GM18951 (cell line): ENCODE data around the gene HIF1AN.

Source experiments
- POLR2A ChIP-seq: IDR thresholded peaks from 4 replicates; pipeline ENCODE4 v1.6.1; 2011; ENCODE audit warnings: mild to moderate bottlenecking; ENCODE audit not compliant: insufficient read length, insufficient read depth; ENCODE audit errors: extremely low read depth
- in situ Hi-C: fragments of 300-500 bp; cut with MboI; formaldehyde crosslinking; loops from one replicate; pipeline ENCODE4 v1.12.0; 2022; ENCODE audit warnings: low sequenced_read_pairs, mixed read lengths, inconsistent platforms; ENCODE audit not compliant: unreplicated experiment

The HIF1AN gene

GRCh38 chr10:100529475-100530298 lies 6.1 kb upstream of the HIF1AN start, which contains the start of gene NDUFB8:
Gene NDUFB8 (minus strand): TSS chr10:100529871. CDS start chr10:100529851, 20 bp downstream.
- in situ Hi-C loops: no loop called here
- TF ChIP-seq POLR2A: peak; percentile 80

GRCh38 chr10:100531761-100532160 lies 4.0 kb upstream of the HIF1AN start:
- no peak for TF ChIP-seq POLR2A
- in situ Hi-C loops: no loop called here

- in situ Hi-C loops: no loop called here
- TF ChIP-seq POLR2A: no peak
Measured at GRCh38 chr10:100534726-100535125, 1.0 kb upstream of the HIF1AN start.

- in situ Hi-C loops: no loop called here
- TF ChIP-seq POLR2A: no peak
Measured at GRCh38 chr10:100535338-100535714, 417 bp upstream of the HIF1AN start.

DNA sequence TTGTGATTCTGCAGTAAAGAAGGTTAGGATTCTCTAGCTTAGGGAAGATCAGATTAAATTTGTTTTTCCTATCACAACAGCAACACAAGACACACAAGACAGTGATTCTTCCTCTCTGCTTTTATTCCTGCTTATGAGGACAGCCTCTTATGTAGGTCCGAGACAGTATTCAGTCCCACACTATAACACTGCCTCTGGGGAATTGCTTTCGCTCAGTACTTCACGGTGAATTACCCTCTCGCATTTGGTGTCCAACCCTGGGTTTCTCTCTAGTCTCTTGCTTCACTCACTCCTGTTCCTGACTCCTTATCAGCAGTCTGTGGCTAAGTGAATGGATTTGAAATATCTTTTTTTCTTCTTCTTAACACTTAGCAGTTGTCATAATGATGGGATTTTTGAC lies 1.7 kb downstream of the HIF1AN start:
- TF ChIP-seq POLR2A: no peak
- in situ Hi-C loops: no loop called here

DNA sequence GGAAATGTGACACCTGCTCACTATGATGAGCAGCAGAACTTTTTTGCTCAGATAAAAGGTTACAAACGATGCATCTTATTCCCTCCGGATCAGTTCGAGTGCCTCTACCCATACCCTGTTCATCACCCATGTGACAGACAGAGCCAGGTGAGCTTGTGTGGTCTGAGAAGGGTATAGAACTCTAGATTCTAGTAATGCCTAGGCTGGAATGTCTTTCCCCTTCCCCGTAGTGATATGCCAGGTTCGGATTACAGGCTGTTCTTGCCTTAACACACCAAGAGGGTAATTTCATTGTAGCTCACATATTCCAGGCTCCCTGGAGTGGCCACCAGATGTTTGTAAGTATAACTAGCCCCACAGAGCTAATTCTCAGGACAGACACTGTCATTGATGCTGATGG lies 9.2 kb downstream of the HIF1AN start:
- in situ Hi-C loops: no loop called here
- no peak for TF ChIP-seq POLR2A

GRCh38 chr10:100551196-100551595 lies 15.5 kb downstream of the HIF1AN start:
- no peak for TF ChIP-seq POLR2A
- in situ Hi-C loops: no loop called here

DNA sequence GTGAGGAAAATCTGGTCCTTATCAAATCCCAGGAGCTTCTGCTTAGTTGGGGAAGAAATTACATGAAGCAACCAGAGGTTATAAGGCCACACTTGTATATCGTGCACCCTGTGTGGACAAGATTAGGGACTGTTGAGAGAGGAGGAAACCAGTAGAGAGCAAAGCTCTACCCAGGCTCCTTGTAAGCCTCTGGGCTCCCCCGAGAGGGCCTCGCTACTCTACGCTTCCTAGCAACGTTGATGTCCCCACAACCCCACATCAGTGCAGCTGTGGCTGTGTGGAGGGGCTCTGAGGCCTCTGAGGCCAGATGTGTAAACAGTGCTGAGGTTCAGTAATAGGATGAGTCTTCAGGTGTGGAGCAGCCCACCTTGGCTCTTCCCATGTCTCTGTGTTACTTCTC lies 16.0 kb downstream of the HIF1AN start:
- in situ Hi-C loops: no loop called here
- TF ChIP-seq POLR2A: no peak

GRCh38 chr10:100553929-100554328 lies 18.2 kb downstream of the HIF1AN start:
- TF ChIP-seq POLR2A: no peak
- in situ Hi-C loops: no loop called here

- TF ChIP-seq POLR2A: no peak
- in situ Hi-C loops: no loop called here
Measured at GRCh38 chr10:100554902-100555301, 19.2 kb downstream of the HIF1AN start.

DNA sequence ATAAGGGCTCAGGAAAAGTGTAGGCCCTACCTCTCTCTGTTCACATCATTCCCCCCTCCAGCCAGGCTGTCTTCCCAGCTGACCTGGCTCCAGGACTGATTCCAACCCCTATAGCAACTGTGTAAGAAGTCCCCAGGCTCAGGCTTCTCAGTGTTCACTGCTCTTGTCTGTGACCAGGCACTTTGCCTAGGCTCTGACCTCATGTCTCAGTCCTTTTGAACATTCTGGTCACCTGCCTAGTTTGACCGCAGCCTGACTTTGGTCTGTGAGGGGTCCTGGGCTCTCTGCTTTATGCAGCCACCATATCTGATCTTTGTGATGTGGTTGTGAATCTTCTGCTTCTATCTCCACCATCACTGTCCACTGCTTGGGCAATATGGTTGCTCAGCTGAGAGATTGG lies 24.5 kb downstream of the HIF1AN start:
- in situ Hi-C loops: no loop called here
- no peak for TF ChIP-seq POLR2A

DNA sequence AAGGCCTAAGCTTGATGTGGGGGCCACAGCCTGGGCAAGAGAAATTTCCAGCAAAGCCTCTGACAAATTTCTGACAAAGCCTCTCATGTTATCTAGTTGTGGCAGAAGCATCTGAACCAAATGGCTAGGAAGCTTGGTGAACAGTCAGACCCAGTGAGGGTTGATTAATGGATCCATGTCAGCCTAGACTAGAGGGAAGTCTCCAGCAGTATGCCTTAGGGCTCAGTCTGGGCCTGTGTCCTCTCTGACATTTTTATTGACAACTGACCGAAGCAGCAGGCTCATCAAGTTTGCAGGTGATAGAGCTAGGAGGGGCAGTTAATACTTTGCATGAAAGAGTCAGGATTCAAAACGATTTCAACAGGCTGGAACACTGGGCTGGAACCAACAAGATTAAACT lies 25.3 kb downstream of the HIF1AN start:
- in situ Hi-C loops: no loop called here

DNA sequence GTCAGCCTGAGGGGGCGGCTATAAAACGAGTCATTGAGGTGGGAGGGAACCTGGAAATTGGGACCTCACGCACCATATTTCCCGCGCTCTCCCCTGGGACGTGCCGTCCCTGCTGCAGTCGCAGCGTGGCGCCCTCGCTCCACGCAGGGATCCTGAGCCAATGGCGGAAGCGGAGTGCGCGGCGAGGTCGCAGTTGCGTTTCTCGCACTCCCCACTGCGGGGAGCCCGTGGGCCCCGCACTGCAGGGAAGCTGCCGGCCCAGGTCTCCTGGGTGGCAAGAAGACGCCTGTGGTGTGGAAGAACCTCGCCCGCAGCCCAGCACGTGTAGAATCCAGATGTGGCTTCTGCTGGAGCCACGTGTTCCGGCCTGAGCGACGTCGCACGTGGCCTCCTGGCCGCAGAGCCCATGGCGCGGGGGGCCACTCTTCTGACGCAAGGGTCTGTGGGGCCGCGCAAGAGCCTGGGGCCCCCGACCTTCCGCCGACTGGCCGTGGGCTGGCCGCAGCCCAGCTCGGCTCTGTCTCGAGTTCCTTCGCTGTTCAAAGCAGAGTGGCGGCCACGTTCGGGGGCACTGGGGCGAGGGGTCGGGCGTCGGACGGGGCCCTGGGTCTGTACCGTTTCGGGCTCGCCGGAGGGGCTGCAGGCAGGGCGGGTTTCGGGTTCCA lies 26.4 kb downstream of the HIF1AN start:
- peak; percentile 25 for TF ChIP-seq POLR2A
- in situ Hi-C loops: no loop called here

More for the DNA sequence above, 25.3 kb downstream of the HIF1AN start:
- no peak for TF ChIP-seq POLR2A
